BLaER1 treated with 17β-estradiol and CSF1 and Interleukin-3, amounts not matched to agents 10 nM and 100 nM (cell line): Measurements from ENCODE around the gene SAMD7.
A peak's percentile ranks its signal among the peaks of the same experiment; 100 is the strongest.

Source experiments
- H3K27ac ChIP-seq, 11 experiments: shearing (Covaris generic); formaldehyde crosslinking; 2 replicates each; pipeline ENCODE4 v1.8.1; 2022
- H3K27me3 ChIP-seq, 11 experiments: shearing (Covaris generic); formaldehyde crosslinking; 2 replicates each; pipeline ENCODE4 v1.8.1; 2022
- H3K36me3 ChIP-seq, 11 experiments: shearing (Covaris generic); formaldehyde crosslinking; 2 replicates each; pipeline ENCODE4 v1.8.1; 2022
- H3K4me1 ChIP-seq, 10 experiments: shearing (Covaris generic); formaldehyde crosslinking; 2 replicates each; pipeline ENCODE4 v1.8.1; 2022
- H3K4me2 ChIP-seq, 11 experiments: shearing (Covaris generic); formaldehyde crosslinking; 2 replicates each; pipeline ENCODE4 v1.8.1; 2022
- H3K4me3 ChIP-seq, 10 experiments: shearing (Covaris generic); formaldehyde crosslinking; 2 replicates each; pipeline ENCODE4 v1.8.1; 2022
- H3K9ac ChIP-seq, 11 experiments: shearing (Covaris generic); formaldehyde crosslinking; 2 replicates each; pipeline ENCODE4 v1.8.1; 2022
- H3K9me3 ChIP-seq, 11 experiments: shearing (Covaris generic); formaldehyde crosslinking; replicated peaks in 1 of 11; 2 replicates each; pipeline ENCODE4 v1.8.1; 2022
- H4K20me1 ChIP-seq, 11 experiments: shearing (Covaris generic); formaldehyde crosslinking; 2 replicates each; pipeline ENCODE4 v1.8.1; 2022
- Cebpa-rat ChIP-seq, 11 experiments: shearing (Covaris generic); IDR thresholded peaks; 2 replicates each; pipeline ENCODE4 v1.8.1; 2022

The SAMD7 gene

DNA sequence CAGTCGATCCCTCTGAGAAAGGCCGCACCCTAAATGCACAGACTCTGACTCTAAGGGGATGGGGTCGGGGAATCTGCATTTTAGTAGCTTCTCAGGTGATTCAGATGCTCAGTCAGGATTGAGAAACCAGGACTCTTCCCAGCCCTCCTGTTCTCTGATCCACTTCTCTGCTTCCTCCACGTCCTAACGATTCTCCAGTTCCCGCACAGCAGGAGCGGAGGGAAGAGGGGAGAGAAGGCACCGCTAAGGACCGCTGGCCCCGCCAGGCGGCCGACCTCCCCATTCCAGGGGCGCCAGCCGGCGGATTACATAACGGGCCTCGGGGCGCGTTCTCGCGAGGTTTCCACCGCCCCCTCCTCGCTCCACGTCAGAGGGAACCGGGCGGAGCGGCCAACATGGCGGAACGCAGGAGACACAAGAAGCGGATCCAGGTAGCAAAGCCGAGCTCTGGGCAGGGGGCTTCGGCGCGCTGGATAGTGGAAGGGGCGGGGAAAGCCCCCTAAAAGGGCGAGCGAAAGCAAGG is 55.1 kb downstream of the SAMD7 start, which contains the start of gene SEC62:
Gene SEC62, plus strand, starts transcription at position 380 of the 523 bp plus-strand sequence. Its CDS starts 16 bp downstream, at position 396.
- TF ChIP-seq Cebpa-rat (IDR thresholded peaks at IDR 0.05): peak in 1 of 11 experiments; percentile 11; a peak in 1 of 22 replicates
- H3K9ac ChIP-seq: peak within 1 kb of the TSS; percentile 91 to 95 (median 94)
- H4K20me1 ChIP-seq: peaks cover 32 to 46% (median 45%) of the 10 kb centered on the region in 11 experiments
- H3K9me3 ChIP-seq: peaks cover 0 to 9% (median 0%) of the 10 kb centered on the region in 11 experiments; a peak in 3 of 22 replicates
- peak within 1 kb of the TSS; percentile 86 to 94 (median 90) for H3K27ac ChIP-seq
- peak within 1 kb of the TSS; percentile 78 to 98 (median 87) for H3K4me2 ChIP-seq
- H3K36me3 ChIP-seq: peaks cover 17 to 25% (median 22%) of the 10 kb centered on the region in 11 experiments; a peak in 21 of 22 replicates
- H3K27me3 ChIP-seq: no peaks in the 10 kb centered on the region
- peaks cover 18 to 47% (median 38%) of the 10 kb centered on the region in 10 experiments for H3K4me1 ChIP-seq
- peak within 1 kb of the TSS; percentile 84 to 95 (median 91) for H3K4me3 ChIP-seq

DNA sequence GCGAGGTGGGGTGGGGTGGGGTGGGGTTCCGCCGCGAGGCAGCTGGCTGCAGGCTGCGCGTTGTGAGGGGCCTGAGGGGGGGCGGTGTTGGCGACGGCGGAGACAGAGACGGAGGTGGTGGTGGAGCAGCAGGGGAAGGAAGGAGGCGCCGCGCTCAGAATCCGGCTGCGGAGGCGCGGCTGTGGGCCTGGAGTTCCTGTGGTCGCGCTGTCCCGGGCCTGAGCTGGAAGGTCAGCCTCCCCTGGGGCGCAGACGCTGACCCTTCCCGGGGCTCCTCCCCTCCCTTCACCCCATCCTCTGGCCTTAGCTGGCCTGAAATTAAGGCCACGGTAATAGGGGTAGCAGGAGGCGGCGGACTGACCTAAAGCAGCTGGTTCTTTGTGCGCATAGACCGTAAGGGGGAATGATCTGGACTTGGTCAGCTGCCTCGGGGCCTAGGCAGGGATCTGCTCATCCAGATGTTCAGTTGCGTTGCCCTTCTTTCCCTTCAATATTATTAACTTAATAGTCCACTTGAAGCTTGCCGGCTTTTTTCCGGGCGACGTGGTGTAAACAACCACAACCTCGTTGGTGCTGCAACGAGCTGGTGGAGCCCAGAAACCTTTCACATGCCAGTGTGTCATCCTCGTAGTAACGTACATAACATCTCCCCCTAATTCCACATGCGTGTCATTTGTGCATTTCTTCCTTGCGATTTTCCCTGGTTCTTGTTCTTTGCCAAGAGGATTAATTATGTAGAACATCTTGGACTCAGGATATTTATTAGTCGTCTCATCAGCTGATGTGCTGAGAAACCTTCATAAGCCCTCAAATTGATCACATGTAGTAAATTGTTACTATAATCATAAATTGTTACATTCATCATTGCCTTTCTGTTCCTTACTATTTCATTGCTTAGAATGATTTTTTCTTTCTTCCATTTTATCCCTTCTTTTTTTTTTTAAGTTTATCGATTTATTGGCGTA is 55.9 kb downstream of the SAMD7 start:
- H3K9ac ChIP-seq: peak overlapping the region; percentile 91 to 95 (median 94)
- H4K20me1 ChIP-seq: peaks cover 32 to 53% (median 53%) of the 10 kb centered on the region in 11 experiments
- peaks cover 0 to 9% (median 0%) of the 10 kb centered on the region in 11 experiments; a peak in 3 of 22 replicates for H3K9me3 ChIP-seq
- peak overlapping the region; percentile 74 to 98 (median 87) for H3K4me2 ChIP-seq
- H3K36me3 ChIP-seq: peaks cover 17 to 32% (median 28%) of the 10 kb centered on the region in 11 experiments; a peak in 21 of 22 replicates
- no peaks in the 10 kb centered on the region for H3K27me3 ChIP-seq
- peaks cover 18 to 51% (median 41%) of the 10 kb centered on the region in 10 experiments for H3K4me1 ChIP-seq
- H3K4me3 ChIP-seq: peak overlapping the region; percentile 84 to 95 (median 91)
- TF ChIP-seq Cebpa-rat (IDR thresholded peaks at IDR 0.05): no peak
- H3K27ac ChIP-seq: peak overlapping the region; percentile 86 to 94 (median 90)

DNA sequence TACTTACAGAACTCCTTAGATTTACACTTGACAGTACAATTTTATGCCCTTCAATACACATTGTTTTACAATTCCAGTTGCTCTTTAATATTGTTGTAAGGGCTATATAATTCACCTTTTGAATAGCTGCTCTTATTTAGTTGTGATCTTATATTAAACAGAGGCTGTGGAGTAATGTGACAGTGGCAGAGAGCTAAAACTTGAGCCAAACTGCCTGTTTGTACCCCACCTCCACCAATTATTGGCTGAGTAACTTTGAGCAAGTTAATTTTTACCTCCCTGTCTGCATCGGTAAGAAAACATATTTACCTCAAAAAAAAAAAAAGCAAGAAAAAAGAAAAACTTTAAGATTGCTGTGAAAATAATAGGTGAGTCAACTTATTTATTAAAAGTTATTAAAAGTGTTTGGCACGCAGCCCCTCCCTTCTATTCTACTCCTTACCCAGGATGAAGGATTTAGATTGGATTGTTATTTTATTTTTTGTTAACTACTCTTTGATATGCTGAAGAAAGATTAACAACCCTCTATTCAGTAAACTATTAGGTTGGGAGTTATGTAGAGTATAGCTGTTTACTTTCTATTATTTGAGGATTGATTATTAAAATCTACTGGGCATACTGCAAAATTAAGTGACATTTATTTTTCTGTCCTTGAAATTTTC is 57.0 kb downstream of the SAMD7 start:
- peaks cover 18 to 56% (median 41%) of the 10 kb centered on the region in 10 experiments for H3K4me1 ChIP-seq
- peak overlapping the region; percentile 74 to 98 (median 87) for H3K4me2 ChIP-seq
- peak overlapping the region in 3 of 11 experiments; percentile 89 to 93 (median 90); a peak in 5 of 22 replicates for H3K27ac ChIP-seq
- H3K9ac ChIP-seq: peak overlapping the region in 10 of 11 experiments; percentile 91 to 95 (median 94); a peak in 18 of 22 replicates
- no peaks in the 10 kb centered on the region for H3K27me3 ChIP-seq
- peaks cover 40 to 65% (median 63%) of the 10 kb centered on the region in 11 experiments for H4K20me1 ChIP-seq
- peaks cover 0 to 9% (median 0%) of the 10 kb centered on the region in 11 experiments; a peak in 3 of 22 replicates for H3K9me3 ChIP-seq
- peak overlapping the region; percentile 84 to 95 (median 91) for H3K4me3 ChIP-seq
- H3K36me3 ChIP-seq: peaks cover 26 to 43% (median 38%) of the 10 kb centered on the region in 11 experiments; a peak in 21 of 22 replicates
- TF ChIP-seq Cebpa-rat (IDR thresholded peaks at IDR 0.05): no peak

DNA sequence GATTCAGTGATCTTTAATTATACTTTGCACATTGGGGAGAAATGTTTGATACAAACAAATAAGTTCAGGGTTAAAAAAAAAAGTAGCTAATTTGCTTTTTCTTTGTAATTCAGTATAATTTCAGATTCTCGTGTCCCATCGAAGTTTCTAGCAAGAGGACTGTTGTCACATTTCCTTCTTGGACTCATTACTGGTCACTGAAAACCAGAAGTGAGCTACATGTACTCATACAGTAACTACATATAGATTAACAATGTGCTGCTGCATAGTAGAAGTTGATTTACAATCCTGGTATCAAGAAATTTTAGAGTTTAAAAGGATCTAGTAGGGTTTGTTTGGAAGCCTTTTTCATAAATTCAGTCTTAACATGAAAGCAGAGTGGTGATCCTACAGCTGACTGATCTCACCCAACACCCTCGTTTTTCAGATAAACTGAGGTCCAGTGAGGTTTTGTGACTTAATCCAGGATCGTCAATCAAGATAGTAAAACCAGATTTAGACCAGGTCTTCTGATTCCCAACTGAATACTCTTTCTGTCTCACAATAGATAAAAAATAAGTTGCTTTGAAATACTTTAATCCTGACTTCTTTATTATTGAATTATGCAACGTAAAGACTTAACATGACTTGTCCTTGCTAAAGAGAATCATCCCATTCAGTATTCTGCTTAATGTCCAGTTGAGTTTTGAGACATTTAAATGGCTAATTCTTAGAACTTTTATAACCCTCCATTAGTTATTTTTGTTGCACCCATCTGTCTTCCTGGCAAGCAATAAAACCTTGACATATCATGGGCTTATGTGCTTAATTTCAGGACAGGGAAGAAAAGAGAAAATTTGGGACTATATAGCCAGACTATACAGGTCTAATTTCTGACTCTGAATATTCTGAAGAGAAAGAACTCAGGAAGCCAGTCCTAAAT is 58.1 kb downstream of the SAMD7 start:
- no peak overlapping the region; a peak in 3 of 22 replicates for H3K9ac ChIP-seq
- peaks cover 30 to 53% (median 47%) of the 10 kb centered on the region in 11 experiments; a peak in 21 of 22 replicates for H3K36me3 ChIP-seq
- no peak overlapping the region for H3K27ac ChIP-seq
- peak overlapping the region; percentile 28 to 98 (median 86); a peak in 17 of 22 replicates for H3K4me2 ChIP-seq
- H4K20me1 ChIP-seq: peaks cover 49 to 75% (median 74%) of the 10 kb centered on the region in 11 experiments
- no peaks in the 10 kb centered on the region for H3K27me3 ChIP-seq
- no peak overlapping the region for H3K4me3 ChIP-seq
- peaks cover 0 to 5% (median 0%) of the 10 kb centered on the region in 11 experiments; a peak in 3 of 22 replicates for H3K9me3 ChIP-seq
- H3K4me1 ChIP-seq: peaks cover 18 to 56% (median 41%) of the 10 kb centered on the region in 10 experiments
- no peak for TF ChIP-seq Cebpa-rat (IDR thresholded peaks at IDR 0.05)

DNA sequence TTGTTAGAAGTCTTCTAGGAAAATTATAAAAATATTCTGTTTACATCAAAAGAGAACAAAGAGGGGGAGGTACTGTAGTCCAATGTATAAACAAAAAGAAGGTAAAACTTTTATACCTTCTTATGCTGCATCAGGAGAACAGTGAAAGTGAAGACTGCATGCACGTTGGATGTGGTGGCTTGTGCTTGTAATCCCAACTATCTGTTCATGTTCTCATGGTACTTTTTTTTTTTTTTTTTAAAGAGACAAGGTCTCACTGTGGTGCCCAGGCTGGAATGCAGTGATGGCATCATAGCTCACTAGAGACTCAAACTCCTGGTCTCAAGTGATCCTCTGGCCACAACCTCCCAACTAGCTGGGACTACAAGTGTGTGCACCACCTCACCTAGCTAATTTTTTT is 59.5 kb downstream of the SAMD7 start:
- Histone ChIP-seq H3K36me3 (peaks cover 44 to 68% (median 61%) of the 10 kb centered on the region in 11 experiments), H3K4me1 (peaks cover 13 to 52% (median 34%) of the 10 kb centered on the region in 10 experiments), H3K27ac (no peak overlapping the region), H3K27me3 (no peaks in the 10 kb centered on the region), H3K9me3 (no peaks in the 10 kb centered on the region), H3K4me3 (no peak overlapping the region), H4K20me1 (peaks cover 51 to 90% (median 86%) of the 10 kb centered on the region in 11 experiments), H3K9ac (no peak overlapping the region), H3K4me2 (0 out of 22 replicates have a peak overlapping the region, but pooled peaks of 1 of the 11 experiments have one; percentile 3)
- TF ChIP-seq Cebpa-rat (IDR thresholded peaks at IDR 0.05): no peak

DNA sequence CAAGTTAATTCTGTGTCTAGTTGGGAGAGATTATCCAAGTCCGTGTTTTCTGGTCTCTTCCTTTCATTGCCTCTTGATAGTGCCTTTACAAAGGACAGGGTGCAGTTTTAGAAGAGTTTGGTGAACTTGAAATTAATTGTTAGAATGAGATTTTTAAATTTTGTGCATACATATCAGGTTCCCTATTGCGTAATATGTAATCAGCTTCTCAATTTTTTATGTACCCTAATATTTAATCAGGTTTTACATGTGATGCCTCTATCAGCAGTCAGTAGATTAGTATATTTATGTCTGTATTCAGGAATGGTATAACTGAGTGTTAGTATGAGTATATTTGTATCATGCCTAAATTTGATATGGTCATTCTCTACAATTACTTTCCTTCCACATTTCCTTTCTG is 60.1 kb downstream of the SAMD7 start:
- peaks cover 50 to 74% (median 68%) of the 10 kb centered on the region in 11 experiments for H3K36me3 ChIP-seq
- H4K20me1 ChIP-seq: peaks cover 51 to 96% (median 91%) of the 10 kb centered on the region in 11 experiments
- 0 out of 22 replicates have a peak overlapping the region, but pooled peaks of 1 of the 11 experiments have one; percentile 3 for H3K4me2 ChIP-seq
- no peak overlapping the region for H3K4me3 ChIP-seq
- no peaks in the 10 kb centered on the region for H3K9me3 ChIP-seq
- H3K4me1 ChIP-seq: peaks cover 8 to 48% (median 29%) of the 10 kb centered on the region in 10 experiments
- H3K9ac ChIP-seq: no peak overlapping the region
- no peaks in the 10 kb centered on the region for H3K27me3 ChIP-seq
- TF ChIP-seq Cebpa-rat (IDR thresholded peaks at IDR 0.05): peak in 4 of 11 experiments; percentile 45 to 90 (median 56); a peak in 6 of 22 replicates
- H3K27ac ChIP-seq: no peak overlapping the region

DNA sequence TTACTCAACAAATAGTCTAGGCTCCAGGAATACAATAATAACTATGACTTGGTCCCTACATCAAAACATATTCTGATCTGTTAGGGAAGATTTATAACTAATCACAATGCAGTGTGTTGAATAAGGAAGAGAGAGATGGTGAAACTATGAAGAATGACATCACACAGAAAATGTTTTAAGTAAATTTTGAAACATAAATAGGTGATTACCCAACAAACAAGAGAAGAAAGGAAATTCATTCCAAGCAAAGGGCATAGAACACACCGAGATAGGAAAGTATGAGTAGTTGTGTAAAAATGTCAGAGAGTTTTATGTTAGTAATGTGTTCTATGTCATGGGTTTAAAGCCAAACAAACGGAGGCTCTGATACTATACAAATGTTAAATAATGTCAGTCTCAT is 68.7 kb downstream of the SAMD7 start:
- Histone ChIP-seq H3K27ac (peak overlapping the region in 1 of 11 experiments; percentile 7; a peak in 1 of 22 replicates), H3K4me1 (peaks cover 8 to 17% (median 12%) of the 10 kb centered on the region in 10 experiments; a peak in 19 of 20 replicates), H3K9ac (no peak overlapping the region), H3K27me3 (no peaks in the 10 kb centered on the region), H3K4me2 (no peak overlapping the region), H4K20me1 (peaks cover 3 to 40% (median 14%) of the 10 kb centered on the region in 11 experiments; a peak in 16 of 22 replicates), H3K36me3 (peaks cover 94 to 100% (median 100%) of the 10 kb centered on the region in 11 experiments), H3K4me3 (no peak overlapping the region), H3K9me3 (peaks cover 0 to 2% (median 0%) of the 10 kb centered on the region in 11 experiments; a peak in 1 of 22 replicates)
- TF ChIP-seq Cebpa-rat (IDR thresholded peaks at IDR 0.05): no peak
